Activated CD4-positive, alpha-beta T cell treated with anti-CD3 and anti-CD28 coated beads, Interleukin-2, amount 50 U/mL, for 48 hours (primary cell): ENCODE measurements around the gene STAP1.

Source experiments
- DNase-seq, 2 experiments: peaks; one replicate each; pipeline ENCODE4 v3.0.0-alpha.2; 2020

Gene STAP1

GRCh38 chr4:67556436-67556835 is 2.1 kb upstream of the STAP1 start:
- DNase-seq = no peak

DNA sequence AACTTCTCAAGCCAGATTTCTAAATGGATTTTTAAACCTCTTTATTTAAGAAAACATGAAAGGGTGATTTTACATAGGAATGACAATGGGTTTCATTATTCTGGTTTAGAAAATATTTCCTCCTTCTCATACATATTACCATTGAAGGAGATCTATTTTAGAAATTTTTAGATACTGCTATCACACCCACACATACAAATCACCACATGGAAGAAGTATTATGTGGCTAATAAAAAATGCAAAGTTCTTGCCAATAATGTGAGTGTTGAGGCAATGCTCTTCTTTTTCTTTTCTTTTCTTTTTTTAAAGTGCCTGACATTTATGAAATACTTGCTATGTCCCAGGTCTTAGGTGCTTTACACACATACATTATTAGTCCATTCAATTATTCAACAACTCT is 6.8 kb downstream of the STAP1 start:
- DNase-seq = no peak

GRCh38 chr4:67566335-67566734 is 7.8 kb downstream of the STAP1 start:
- no peak for DNase-seq

DNA sequence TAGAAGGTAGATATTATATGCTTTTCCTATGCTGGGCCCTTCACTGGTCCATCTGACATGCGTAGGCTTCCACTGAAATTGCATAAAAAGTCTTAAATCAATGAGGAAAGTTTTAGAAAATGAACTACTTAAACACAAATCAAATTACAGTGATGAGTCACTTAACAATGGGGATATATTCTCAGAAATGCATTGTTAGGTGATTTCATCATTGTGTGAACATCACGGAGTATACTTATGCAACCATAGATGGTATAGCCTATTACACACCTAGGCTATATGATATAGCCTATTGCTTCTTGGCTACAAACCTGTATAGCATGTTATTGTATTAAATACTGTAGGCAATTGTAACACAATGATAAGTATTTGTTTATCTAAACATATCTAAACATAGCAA is 10.3 kb downstream of the STAP1 start:
- DNase-seq = no peak

DNA sequence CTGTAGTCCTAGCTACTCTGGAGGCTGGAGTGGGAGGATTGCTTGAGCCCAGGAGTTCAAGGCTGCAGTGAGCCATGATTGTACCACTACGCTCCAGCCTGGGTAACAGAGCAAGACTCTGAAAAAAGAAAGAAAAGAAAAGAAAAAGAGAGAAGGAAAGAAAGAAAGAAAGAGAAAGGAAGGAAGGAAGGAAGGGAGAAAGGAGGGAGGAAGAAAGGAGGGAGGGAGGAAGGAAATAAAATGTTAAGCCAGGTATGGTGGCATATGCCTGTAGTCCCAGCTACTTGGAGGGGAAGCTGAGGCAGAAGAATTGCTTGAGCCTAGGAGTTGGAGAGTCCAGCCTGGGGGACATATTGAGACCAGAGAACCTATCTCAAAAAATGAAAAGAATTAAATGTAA is 12.0 kb downstream of the STAP1 start:
- DNase-seq = no peak

DNA sequence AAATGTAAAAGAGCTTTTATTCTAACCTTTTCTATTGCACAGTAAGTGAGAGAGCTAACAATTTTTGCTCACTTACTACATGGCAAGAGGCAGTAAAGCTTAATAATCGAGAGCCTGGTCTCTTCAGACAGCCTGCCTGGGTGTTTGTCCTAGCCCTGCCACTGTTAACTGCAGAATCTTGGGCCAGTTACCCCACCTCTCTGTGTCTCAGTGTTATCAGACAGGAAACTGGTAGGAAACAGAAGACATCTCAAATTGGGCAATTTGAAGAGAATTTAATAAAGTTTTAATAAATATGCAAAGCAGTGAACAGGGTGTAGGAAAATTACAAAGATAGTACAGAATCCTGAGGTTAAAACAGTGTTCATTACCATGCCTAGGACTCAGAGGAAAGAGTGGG is 13.4 kb downstream of the STAP1 start:
- no peak for DNase-seq

- no peak for DNase-seq
Measured at GRCh38 chr4:67573193-67573592, 14.7 kb downstream of the STAP1 start.

GRCh38 chr4:67575232-67576058 is 16.9 kb downstream of the STAP1 start:
- no peak for DNase-seq

DNA sequence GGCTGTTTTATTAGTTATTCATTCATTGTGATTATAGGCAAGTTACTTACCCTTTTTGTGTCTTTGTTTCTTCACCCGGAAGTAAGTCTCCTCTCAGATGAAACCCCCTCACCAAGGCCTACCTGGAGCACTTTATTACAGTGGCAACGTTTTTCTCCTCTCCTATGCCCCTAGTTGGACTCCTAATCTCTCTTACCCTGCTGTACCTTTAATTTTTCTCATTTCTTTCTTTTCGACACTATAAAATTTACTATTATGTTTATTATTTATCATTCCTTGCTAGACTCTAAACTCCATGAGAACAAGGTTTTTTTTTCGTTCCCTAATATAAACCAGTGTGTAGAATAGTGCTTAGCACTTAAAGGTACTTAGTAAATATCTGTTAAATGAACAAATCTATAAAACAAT is 17.5 kb downstream of the STAP1 start:
- no peak for DNase-seq

GRCh38 chr4:67576538-67576937 is 18.0 kb downstream of the STAP1 start:
- no peak for DNase-seq

DNA sequence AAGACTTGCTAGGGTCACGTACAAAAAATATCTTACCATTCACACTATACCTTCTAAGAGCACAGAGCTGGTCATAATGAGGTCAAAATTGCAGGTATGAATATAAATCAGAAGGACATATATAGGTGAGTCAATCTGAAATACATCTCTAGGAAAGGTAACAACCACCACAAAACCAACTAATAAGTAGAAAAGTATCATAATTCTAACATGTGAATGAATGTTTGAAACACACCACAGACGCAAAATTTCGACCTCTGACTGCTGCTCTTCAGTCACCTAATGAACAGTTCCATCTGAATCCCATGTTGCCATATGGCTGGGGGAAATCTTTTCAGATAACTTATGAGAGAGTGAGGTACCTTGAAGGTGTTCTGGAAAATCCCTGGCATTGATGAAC is 22.1 kb downstream of the STAP1 start:
- DNase-seq = peak in 1 of 2 experiments; percentile 18

GRCh38 chr4:67581208-67581857 is 22.8 kb downstream of the STAP1 start:
- no peak for DNase-seq

- no peak for DNase-seq
Measured at GRCh38 chr4:67581913-67582312, 23.4 kb downstream of the STAP1 start.

DNA sequence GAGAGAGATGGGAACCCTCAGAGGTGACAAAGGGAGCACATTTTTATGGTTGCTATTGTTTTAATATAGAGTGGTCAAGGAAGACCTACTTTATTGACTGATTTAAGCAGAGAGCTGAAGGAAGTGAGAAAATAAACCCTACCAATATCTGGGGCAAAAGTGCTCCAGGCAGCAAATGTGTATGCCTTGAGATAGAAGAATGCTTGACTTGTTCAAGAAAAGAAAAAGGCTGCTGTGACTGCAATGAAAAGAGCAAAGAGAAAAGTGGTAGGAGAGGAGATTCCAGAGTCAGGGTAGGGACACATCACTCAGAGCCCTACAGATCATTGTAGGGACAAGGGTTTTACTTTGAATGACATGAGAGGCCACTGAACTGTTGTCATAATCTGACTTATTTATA is 26.0 kb downstream of the STAP1 start:
- DNase-seq = no peak

DNA sequence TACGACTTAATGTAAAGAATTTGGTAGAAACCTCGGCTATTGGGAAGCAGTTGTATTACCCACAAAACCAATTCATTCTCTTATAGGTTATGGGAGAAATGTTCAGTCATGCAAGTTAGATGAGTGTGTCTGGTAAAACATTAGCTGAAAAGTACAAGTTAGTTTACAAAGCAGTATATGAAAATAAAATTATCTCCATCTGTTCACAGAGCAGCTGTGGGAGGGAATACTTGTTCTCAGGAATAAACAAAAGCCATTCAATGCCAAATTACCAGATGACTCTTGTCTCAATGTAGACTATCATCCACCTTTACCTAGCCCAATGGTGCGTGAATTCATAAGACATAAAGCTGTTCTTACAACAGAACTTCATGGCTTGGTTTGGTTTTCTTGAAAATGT is 28.6 kb downstream of the STAP1 start:
- no peak for DNase-seq

- no peak for DNase-seq
Measured at GRCh38 chr4:67593741-67594175, 35.2 kb downstream of the STAP1 start.

- no peak for DNase-seq
Measured at GRCh38 chr4:67603310-67604028, 44.9 kb downstream of the STAP1 start.

DNA sequence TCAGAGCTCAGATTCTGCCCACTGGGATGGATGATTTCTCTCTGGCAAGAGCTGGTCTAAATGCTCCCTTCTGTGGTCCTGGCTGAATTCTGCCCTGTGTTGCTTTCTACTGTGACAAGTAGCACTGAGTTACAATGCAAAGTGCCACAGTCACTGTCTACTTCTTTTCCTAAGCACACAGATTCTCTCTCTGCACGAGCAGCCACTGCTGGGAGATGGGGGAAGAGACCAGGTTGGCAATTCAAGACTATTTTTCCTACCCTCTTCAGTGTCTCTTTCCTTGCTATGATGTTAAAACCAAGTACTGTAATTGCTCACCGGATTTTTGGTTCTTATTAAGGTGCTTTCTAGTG is 45.5 kb downstream of the STAP1 start:
- no peak for DNase-seq

DNA sequence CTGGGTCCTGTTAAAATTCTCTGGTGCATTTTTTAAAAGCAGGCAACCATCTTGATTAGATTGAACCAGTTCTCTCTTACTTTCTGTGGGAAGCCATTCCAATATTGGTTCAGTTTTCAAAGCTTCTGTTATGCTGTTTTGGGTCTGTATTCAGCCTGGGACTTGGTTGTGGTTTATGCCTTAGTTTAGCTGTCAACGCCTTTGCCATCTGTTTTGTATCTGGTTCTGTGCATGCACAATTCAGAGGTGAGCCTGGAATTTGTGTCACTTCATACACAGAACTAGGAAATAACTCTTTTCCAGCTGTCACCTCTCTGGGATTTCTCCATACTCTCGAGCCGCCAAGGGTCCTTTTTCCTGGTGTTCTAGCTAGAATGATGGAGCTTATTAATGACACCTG is 46.2 kb downstream of the STAP1 start:
- no peak for DNase-seq

- DNase-seq = no peak
Measured at GRCh38 chr4:67608027-67608426, 49.5 kb downstream of the STAP1 start.

GRCh38 chr4:67614186-67614585 is 55.7 kb downstream of the STAP1 start:
- no peak for DNase-seq

DNA sequence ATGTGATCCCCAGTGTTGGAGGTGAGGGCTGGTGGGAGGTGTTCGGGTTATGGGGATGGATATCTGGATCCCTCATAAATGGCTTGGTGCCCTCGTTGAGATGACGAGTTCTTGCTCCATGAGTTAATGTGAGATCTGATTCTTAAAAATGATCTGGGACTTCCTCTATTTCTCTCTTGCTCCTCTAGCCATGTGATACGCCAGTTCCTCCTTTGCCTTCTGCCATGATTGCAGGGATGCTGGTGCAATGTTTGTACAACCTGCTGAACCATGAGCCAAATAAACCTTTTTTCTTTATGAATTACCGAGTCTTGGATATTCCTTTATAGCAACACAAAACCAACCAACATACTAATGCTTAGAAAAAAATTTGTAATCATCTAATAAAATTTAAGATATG is 56.6 kb downstream of the STAP1 start:
- DNase-seq = no peak

DNA sequence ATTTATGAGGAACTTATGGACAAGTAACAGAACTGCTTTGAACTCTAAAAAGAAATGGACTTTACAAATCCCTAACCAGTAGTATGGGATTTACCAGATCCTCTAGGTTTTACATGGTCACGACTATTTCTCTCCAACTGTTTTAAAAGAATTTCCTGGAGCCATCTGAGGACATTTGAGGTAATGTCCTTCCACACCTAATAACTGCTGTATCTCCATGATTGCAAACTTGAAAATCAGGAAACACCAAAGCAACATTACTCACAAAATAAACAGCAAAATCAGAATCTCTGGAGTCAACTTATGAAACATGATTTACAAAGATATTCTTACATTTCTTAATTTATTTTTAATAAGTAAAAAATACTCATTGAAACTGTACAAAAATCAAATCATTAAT is 58.0 kb downstream of the STAP1 start:
- DNase-seq = no peak

DNA sequence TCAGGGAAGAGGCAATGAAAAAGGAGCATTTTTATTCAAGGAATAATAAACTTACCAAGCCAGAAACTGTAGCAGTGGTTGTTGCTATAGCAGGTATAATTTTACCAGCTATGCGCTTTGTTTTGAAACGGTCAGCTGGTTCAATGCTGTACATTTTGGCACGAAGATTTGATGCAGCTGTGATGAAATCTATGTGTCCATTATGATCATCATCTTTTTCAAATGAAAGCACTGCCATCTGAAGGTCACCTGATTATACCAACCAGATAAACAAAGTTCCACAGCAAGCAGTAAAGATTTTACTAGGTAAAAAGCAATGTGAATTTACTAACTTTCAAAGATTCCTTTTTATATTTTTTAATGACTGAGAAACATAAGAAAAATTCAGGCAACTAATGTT is 66.4 kb downstream of the STAP1 start:
- DNase-seq = no peak
